Measurements from ENCODE around the gene USP15. TPM values are rescaled to one million over a fixed set of nuclear protein-coding genes. Genes with fewer than 3 reads are reported as not detected.

USP15 gene
- total RNA-seq, 1 donor from 2014 or later: 58.0 TPM

- no peak for TF ChIP-seq CTCF (IDR thresholded peaks at IDR 0.05; ENCODE audit: borderline replicate concordance)
- H3K36me3 ChIP-seq: no peaks in the 10 kb centered on the region
- intact Hi-C loops (cut with micrococcal nuclease): no loop called here
- peak overlapping the region; percentile 96 for H3K27ac ChIP-seq (replicated peaks)
- no peaks in the 10 kb centered on the region for H3K27me3 ChIP-seq (ENCODE audit: low read depth)
- DNase-seq: no peak
- H3K4me3 ChIP-seq: peak overlapping the region; percentile 18
- H3K4me1 ChIP-seq: peaks cover 43% of the 10 kb centered on the region
- no peaks in the 10 kb centered on the region for H3K9me3 ChIP-seq (replicated peaks)
Measured at GRCh38 chr12:62256408-62257096, 3.7 kb upstream of the USP15 start.

DNA sequence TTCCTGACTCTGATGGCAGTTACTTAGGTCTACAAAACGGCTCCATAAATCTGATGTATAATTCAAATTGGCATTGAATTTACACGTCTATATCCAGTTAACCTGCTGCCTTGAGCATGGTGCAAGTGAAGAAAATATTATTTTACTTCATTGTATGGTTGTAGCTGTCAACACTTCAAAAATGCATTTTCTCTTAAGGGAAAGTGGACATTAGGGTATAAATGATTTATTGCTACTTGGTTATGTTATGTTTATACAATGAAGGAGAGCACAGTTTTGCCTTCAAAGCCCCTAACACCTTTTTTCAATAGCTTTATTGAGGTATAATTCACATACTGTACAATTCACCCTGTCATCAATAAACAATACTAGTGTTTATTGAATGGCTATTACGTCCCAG, 2.0 kb upstream of the USP15 start:
- Histone ChIP-seq H3K9me3 (replicated peaks) (no peaks in the 10 kb centered on the region), H3K4me3 (no peak overlapping the region), H3K36me3 (no peaks in the 10 kb centered on the region), H3K27ac (replicated peaks) (peak overlapping the region; percentile 96), H3K27me3 (ENCODE audit: low read depth) (no peaks in the 10 kb centered on the region), H3K4me1 (peaks cover 60% of the 10 kb centered on the region)
- DNase-seq: no peak
- no peak for TF ChIP-seq CTCF (IDR thresholded peaks at IDR 0.05; ENCODE audit: borderline replicate concordance)
- intact Hi-C loops (cut with micrococcal nuclease): no loop called here

DNA sequence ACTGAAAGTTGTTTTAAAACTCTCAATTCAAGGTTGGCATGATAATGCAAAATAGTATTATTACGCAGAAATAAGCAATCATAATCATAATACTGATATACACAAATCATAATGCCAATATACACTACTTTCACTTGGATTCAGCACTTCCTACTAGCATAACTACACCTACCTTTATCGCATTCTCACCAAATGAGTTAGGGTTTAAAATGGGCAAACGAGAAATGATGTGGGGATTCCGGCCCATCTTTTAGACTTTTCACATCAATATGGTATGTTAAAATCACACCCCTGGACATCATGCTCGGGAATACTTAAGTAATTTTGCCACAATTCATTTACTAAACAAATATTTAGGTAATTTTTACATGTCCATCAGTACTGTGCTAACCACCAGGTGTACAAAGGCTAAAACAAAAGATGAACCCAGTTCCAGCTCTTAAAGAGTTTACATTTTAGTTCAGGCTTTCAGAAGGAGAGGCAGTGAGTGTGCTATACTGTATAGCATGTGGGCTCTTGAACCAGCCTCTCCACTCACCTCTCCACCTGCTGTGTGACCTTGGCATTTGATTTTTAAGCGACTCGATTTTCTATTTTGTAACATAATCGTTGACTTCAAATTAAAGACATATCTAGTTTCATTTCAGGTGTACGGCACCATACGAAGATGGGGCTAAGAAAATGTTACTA, 1.1 kb upstream of the USP15 start:
- no peaks in the 10 kb centered on the region for H3K27me3 ChIP-seq (ENCODE audit: low read depth)
- peak overlapping the region; percentile 96 for H3K27ac ChIP-seq (replicated peaks)
- H3K4me3 ChIP-seq: peak overlapping the region; percentile 95
- no peaks in the 10 kb centered on the region for H3K36me3 ChIP-seq
- H3K4me1 ChIP-seq: peaks cover 68% of the 10 kb centered on the region
- no peaks in the 10 kb centered on the region for H3K9me3 ChIP-seq (replicated peaks)
- no peak for TF ChIP-seq CTCF (IDR thresholded peaks at IDR 0.05; ENCODE audit: borderline replicate concordance)
- no peak for DNase-seq
- intact Hi-C loops (cut with micrococcal nuclease): no loop called here

DNA sequence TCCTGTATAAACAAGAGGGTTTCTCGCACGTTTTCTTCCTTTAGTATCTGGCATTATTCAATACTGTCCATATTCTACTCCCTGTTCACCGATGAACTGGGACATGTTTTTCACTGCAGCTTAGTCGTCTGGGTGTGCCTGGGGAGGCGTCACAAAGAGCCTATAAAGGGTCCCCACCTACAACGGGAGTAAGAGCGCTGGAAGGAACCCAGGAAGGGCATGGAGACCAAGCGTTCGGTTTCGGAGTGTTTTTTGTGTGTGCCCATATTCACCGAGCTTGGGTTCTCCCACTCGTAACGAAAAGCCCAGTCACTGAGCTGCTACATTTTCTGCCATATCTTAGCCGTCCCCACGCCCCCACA, 592 bp upstream of the USP15 start:
- TF ChIP-seq CTCF (IDR thresholded peaks at IDR 0.05; ENCODE audit: borderline replicate concordance): no peak
- peak overlapping the region; percentile 96 for H3K27ac ChIP-seq (replicated peaks)
- H3K36me3 ChIP-seq: no peaks in the 10 kb centered on the region
- H3K4me3 ChIP-seq: peak overlapping the region; percentile 95
- intact Hi-C loops (cut with micrococcal nuclease): no loop called here
- no peak for DNase-seq
- no peaks in the 10 kb centered on the region for H3K9me3 ChIP-seq (replicated peaks)
- H3K27me3 ChIP-seq (ENCODE audit: low read depth): no peaks in the 10 kb centered on the region
- H3K4me1 ChIP-seq: peaks cover 74% of the 10 kb centered on the region

- no peaks in the 10 kb centered on the region for H3K9me3 ChIP-seq (replicated peaks)
- peaks cover 85% of the 10 kb centered on the region for H3K4me1 ChIP-seq
- H3K4me3 ChIP-seq: peak overlapping the region; percentile 95
- TF ChIP-seq CTCF (IDR thresholded peaks at IDR 0.05; ENCODE audit: borderline replicate concordance): no peak
- peak; percentile 18 for DNase-seq
- intact Hi-C loops (cut with micrococcal nuclease): no loop called here
- no peaks in the 10 kb centered on the region for H3K36me3 ChIP-seq
- peak overlapping the region; percentile 96 for H3K27ac ChIP-seq (replicated peaks)
- H3K27me3 ChIP-seq (ENCODE audit: low read depth): no peaks in the 10 kb centered on the region
Measured at GRCh38 chr12:62260733-62261683, 804 bp downstream of the USP15 start.

Measured in left ventricle myocardium inferior (tissue), 1 donor.